Measurements from ENCODE around the gene MYBBP1A.

The MYBBP1A gene

GRCh38 chr17:4542003-4542725 is 13.0 kb downstream of the MYBBP1A start:
- no peaks in the 10 kb centered on the region; the same call in 1 of the 2 replicates for H3K4me1 ChIP-seq (ENCODE audit: insufficient read depth, low read length)
- no peaks in the 10 kb centered on the region for H3K9me3 ChIP-seq (ENCODE audit: control insufficient read depth, insufficient read depth, low read length)
- no peak overlapping the region for H3K9ac ChIP-seq (ENCODE audit: low read depth, low read length)
- peaks cover 3% of the 10 kb centered on the region for H3K36me3 ChIP-seq (ENCODE audit: insufficient read depth, low read length)

DNA sequence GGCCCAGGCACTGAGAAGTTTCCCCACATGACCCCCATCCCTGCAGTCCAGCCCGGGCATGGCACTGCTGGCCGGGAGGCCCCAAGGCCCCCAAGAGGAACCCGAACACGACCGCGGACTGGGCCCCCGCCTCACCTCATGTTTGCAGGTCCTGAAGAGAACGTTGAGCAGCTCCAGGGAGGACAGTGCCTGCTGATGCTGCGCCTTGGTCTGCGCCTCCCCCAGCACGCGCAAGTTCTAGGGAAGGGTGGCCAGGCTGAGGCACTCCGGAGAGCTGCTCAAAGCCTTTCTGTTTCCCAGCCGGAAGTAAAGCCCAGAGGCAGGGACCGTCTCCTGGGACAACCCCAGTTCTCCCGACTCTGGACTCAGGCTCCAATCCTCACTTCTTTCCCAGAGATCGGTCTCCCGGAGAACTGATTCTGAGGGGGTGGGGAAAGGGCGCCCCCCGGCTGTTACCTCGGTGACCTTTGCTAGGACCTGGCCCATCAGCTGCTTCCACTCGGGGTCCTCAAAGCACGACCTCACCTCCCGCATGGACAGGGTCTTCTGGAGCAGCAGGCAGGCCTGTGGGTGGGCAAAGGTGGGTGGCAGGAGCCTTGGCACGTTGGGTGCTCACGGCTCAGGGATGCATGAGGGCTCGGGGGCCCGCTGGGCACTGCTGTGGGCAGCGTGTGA is 13.7 kb downstream of the MYBBP1A start:
- Histone ChIP-seq H3K36me3 (ENCODE audit: insufficient read depth, low read length) (no peaks in the 10 kb centered on the region; the same call in 1 of the 2 replicates), H3K9me3 (ENCODE audit: control insufficient read depth, insufficient read depth, low read length) (no peaks in the 10 kb centered on the region), H3K9ac (ENCODE audit: low read depth, low read length) (no peak overlapping the region), H3K4me1 (ENCODE audit: insufficient read depth, low read length) (peaks cover 4% of the 10 kb centered on the region; the same call in 1 of the 2 replicates)

DNA sequence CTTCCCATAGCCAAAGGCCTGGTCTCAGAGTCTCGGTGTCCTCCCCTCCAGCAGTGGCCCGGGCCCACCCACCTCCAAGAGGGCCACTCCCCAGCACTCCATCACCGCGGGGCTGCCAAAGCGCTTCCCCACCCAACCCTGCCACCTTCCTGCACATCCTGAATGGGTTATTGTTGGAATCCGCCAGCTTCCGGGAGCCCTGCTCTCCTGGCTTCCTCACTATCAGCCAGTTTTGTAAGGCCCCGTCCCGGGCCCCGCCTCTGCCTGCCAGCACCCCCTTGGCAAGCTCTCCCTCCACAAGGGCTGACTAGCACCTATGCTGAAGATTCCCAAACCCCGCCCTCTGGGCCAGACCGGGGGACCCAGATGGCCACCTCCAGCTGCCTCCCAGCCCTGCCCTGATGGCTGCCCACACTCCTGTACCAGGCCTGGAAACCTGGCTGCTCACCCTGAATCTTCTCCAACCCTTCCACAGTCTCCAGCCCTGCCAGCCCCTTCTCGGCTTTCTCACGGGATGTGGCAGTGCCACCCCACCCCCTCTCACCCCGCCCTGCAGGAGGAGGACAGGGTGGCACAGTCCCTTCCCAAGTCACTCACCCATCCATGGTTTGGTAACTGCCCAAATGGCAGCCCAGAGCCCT is 14.4 kb downstream of the MYBBP1A start:
- H3K9ac ChIP-seq (ENCODE audit: low read depth, low read length): no peak overlapping the region
- H3K36me3 ChIP-seq (ENCODE audit: insufficient read depth, low read length): no peaks in the 10 kb centered on the region; the same call in 1 of the 2 replicates
- H3K4me1 ChIP-seq (ENCODE audit: insufficient read depth, low read length): peaks cover 4% of the 10 kb centered on the region; the same call in 1 of the 2 replicates
- H3K9me3 ChIP-seq (ENCODE audit: control insufficient read depth, insufficient read depth, low read length): no peaks in the 10 kb centered on the region

GRCh38 chr17:4540224-4540651 is 14.9 kb downstream of the MYBBP1A start:
- Histone ChIP-seq H3K4me1 (ENCODE audit: insufficient read depth, low read length) (peaks cover 4% of the 10 kb centered on the region; the same call in 1 of the 2 replicates), H3K9me3 (ENCODE audit: control insufficient read depth, insufficient read depth, low read length) (no peaks in the 10 kb centered on the region), H3K9ac (ENCODE audit: low read depth, low read length) (no peak overlapping the region), H3K36me3 (ENCODE audit: insufficient read depth, low read length) (no peaks in the 10 kb centered on the region; the same call in 1 of the 2 replicates)

DNA sequence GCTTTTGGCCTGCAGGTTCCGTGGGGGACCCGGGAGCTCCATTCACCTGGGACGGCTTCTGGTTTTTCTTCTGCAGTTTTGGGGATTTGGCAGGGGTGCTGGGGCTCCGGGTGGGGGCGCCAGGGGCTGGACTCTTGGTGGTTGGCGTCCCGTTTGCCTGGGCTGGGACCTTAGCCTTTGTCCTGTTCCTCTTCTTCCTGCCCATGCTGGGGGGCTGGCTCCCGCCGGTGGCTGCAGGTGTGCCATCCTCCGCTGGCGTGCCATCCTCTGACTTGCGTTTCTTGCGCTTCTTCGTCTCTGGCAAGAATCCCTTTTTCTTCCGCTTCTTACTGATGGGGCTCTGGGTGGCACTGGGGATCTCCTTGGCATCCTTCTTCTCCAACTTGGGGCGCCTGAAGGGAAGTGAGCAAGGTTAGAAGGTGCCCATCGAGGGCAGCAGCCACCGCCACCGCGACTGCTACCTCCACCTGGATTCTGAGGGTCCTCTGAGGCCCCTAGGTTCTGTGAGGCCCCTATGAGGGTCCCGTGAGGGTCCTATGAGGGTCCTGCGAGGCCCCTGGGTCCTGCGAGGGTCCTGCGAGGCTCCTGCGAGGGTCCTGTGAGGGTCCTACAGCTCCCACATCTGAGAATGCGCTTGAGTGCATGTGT is 15.5 kb downstream of the MYBBP1A start:
- no peak overlapping the region for H3K9ac ChIP-seq (ENCODE audit: low read depth, low read length)
- no peaks in the 10 kb centered on the region; the same call in 1 of the 2 replicates for H3K36me3 ChIP-seq (ENCODE audit: insufficient read depth, low read length)
- H3K9me3 ChIP-seq (ENCODE audit: control insufficient read depth, insufficient read depth, low read length): no peaks in the 10 kb centered on the region
- H3K4me1 ChIP-seq (ENCODE audit: insufficient read depth, low read length): peaks cover 4% of the 10 kb centered on the region; the same call in 1 of the 2 replicates

GRCh38 chr17:4539025-4539424 is 16.2 kb downstream of the MYBBP1A start:
- H3K9ac ChIP-seq (ENCODE audit: low read depth, low read length): no peak overlapping the region
- no peaks in the 10 kb centered on the region; the same call in 1 of the 2 replicates for H3K36me3 ChIP-seq (ENCODE audit: insufficient read depth, low read length)

DNA sequence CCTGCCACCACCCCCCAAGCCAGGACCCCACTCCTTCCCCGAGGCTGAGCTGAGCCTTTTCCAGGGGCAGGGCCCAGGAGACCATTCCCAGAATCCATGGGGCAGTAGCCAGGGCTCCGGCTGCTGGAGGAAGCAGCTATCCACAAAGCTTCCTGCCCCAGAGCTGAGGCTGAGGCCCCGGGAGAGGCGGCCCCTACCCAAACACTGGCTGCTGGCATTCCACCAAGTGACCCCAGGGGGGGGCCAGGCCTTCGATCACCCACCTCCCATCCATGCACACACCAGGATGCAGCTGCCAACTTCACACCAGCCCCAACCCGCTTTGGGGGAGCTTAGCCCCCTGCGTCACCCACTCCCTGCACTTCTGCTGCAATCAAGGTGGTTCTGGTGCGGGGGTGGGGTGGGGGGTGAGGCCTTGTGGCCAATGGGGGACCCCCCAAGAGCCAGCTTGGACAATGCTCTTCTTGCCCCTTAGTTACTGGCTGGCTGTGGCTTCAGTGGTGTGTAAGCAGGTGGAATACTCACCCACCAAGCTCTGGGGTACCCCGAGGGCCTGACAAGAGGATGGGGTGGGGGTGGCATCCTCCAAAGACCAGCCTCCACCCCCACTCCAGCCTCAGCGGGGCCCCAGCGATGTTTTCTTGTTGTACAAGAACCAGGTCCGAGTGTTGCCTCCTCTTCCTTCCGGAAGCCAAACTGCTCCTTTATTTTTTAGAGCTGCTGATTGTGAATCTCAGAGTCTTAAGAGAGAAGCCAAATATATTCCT is 16.8 kb downstream of the MYBBP1A start:
- Histone ChIP-seq H3K4me1 (ENCODE audit: insufficient read depth, low read length) (peaks cover 4% of the 10 kb centered on the region; the same call in 1 of the 2 replicates), H3K9me3 (ENCODE audit: control insufficient read depth, insufficient read depth, low read length) (no peaks in the 10 kb centered on the region), H3K36me3 (ENCODE audit: insufficient read depth, low read length) (no peaks in the 10 kb centered on the region; the same call in 1 of the 2 replicates), H3K9ac (ENCODE audit: low read depth, low read length) (no peak overlapping the region)

More at GRCh38 chr17:4539025-4539424, 16.2 kb downstream of the MYBBP1A start:
- Histone ChIP-seq H3K9me3 (ENCODE audit: control insufficient read depth, insufficient read depth, low read length) (no peaks in the 10 kb centered on the region), H3K4me1 (ENCODE audit: insufficient read depth, low read length) (peaks cover 4% of the 10 kb centered on the region; the same call in 1 of the 2 replicates)

DNA sequence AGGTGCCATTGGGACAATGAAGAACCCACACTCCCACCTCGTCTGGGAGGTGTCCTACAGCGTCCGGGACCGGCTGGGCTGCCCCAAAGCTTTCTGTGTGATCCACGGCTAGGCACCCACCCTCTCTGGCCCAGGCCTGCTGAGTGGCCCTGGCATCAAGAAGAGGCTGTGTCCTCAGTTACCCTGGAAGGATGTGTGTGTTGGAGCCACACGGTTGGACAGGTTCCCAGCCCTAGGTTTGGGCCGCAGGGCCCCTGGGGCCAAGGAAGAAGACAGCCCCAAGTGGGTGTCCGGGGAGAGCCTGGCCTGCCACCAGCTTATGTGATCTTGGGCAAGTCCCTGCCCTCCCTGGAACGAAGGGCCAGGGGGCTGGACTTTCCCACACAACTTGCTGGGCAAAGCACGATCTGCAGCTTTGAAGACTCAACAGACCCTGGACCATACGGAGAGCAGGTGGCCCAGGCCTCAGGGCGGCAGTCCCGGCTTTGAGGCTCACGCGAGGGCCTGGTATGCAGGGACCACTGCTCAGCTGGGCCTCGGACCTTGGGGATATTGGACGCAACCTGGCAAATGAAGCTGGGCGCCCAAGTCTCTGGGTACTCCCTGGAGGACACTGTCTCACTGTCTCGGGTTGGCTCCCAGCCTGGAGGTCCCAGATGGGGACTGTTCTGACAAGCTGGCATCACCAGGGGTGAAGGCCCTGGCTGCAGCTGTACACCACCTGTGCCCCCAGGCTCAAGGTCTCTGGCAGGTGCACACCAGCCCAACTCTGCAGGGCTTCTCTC is 17.5 kb downstream of the MYBBP1A start:
- no peaks in the 10 kb centered on the region for H3K9me3 ChIP-seq (ENCODE audit: control insufficient read depth, insufficient read depth, low read length)
- H3K36me3 ChIP-seq (ENCODE audit: insufficient read depth, low read length): no peaks in the 10 kb centered on the region; the same call in 1 of the 2 replicates
- peaks cover 4% of the 10 kb centered on the region; the same call in 1 of the 2 replicates for H3K4me1 ChIP-seq (ENCODE audit: insufficient read depth, low read length)
- no peak overlapping the region for H3K9ac ChIP-seq (ENCODE audit: low read depth, low read length)

DNA sequence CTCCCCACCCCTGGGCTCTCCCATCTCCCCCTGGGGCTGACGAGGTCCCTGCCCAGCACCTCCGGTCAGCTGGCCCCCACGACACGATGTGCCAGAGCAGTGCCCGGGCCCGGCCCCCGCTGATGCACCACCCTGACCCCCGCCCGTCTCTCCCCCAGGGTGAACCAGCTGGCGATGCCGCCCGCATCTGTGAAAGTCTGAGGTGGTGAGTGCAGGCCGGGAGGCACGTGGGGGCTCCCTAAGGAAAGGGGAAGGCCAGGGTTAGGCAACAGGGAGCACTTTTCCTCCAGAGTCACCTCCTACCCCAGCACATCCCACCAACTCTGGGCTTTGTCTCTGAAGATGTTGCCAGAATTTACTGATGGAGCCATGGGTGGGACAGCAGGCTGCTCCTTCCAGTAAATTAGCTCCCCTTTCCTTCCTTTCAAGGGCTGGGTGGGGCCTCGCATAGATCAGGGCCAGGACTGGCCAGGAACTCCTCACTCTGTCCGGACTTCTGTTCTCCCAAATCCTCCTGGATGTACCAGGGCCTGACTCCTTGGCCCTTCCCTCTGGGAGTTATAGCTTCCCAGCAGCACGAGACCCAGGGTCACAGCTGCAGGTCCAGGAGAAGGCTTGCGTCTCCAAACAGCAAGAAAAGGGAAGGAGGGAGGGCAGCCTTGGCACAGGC is 18.3 kb downstream of the MYBBP1A start:
- Histone ChIP-seq H3K4me1 (ENCODE audit: insufficient read depth, low read length) (peaks cover 4% of the 10 kb centered on the region; the same call in 1 of the 2 replicates), H3K36me3 (ENCODE audit: insufficient read depth, low read length) (no peaks in the 10 kb centered on the region; the same call in 1 of the 2 replicates), H3K9me3 (ENCODE audit: control insufficient read depth, insufficient read depth, low read length) (no peaks in the 10 kb centered on the region), H3K9ac (ENCODE audit: low read depth, low read length) (no peak overlapping the region)

DNA sequence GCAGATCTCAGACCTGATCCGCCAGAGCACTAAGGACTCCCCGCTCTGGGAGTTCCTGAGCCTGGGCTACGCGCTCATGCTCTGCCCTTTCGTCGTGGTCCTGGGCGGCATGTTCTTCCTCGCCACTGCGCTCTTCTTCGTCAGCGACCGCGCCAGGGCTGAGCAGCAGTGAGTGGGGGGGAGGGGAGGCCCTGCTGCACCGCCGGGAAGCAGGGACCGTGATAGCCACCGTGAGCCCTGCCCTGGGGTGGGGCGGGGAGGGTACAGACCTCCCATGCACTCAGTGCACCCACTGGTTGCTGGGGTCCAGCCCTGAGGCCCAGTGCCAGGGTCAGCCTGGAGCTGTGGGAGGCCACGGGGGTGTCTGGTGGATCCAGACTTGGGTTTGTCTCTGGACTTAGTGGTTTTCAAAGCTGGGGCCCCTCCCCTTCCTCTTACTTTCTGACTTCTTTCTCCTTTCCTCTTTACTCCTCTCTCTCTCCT is 18.9 kb downstream of the MYBBP1A start:
- no peaks in the 10 kb centered on the region; the same call in 1 of the 2 replicates for H3K36me3 ChIP-seq (ENCODE audit: insufficient read depth, low read length)
- no peaks in the 10 kb centered on the region for H3K9me3 ChIP-seq (ENCODE audit: control insufficient read depth, insufficient read depth, low read length)
- H3K4me1 ChIP-seq (ENCODE audit: insufficient read depth, low read length): peaks cover 4% of the 10 kb centered on the region; the same call in 1 of the 2 replicates
- no peak overlapping the region; the same call in 1 of the 2 replicates for H3K9ac ChIP-seq (ENCODE audit: low read depth, low read length)

DNA sequence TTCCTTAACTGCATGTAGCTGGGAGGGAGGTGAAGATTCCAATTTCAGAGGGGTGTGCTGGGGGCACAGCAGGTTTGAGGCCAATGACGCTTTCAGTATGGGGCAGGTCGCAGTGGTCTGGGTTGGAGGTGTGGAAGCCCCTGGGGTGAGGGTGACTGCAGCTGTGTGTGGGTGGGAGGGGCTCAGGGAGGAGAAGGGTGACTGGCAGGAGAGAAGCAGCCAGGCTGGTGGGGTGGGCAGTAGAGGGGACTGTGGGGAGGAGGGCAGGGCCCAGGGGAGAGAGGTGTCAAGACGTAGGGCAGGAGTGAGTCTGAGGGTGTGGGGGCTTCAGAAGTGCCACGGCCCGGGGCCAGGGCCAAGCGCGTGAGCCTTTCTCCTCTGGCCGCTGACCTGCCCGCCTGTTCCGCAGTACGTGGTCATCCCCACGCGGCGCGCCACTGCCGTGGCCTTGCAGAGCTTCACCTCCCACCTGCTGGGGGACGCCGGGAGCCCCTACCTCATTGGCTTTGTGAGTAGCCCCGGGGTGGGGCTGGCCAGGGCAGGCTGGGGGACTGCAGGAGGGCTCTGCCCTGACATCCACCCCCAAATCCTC is 19.4 kb downstream of the MYBBP1A start:
- Histone ChIP-seq H3K9me3 (ENCODE audit: control insufficient read depth, insufficient read depth, low read length) (no peaks in the 10 kb centered on the region), H3K9ac (ENCODE audit: low read depth, low read length) (no peak overlapping the region), H3K36me3 (ENCODE audit: insufficient read depth, low read length) (no peaks in the 10 kb centered on the region; the same call in 1 of the 2 replicates), H3K4me1 (ENCODE audit: insufficient read depth, low read length) (peaks cover 4% of the 10 kb centered on the region; the same call in 1 of the 2 replicates)
